ENCODE data around the gene FRAS1. TPM values are rescaled to one million over a fixed set of nuclear protein-coding genes. Genes with fewer than 3 reads are reported as not detected.

Gene FRAS1
- total and polyA plus RNA-seq, 9 of the 15 experiments (the other 6 are each of a cell fraction or from before 2014, with no cell fraction given), result under 0.01 to 0.11 (median 0.04) TPM; not detected in 2

GRCh38 chr4:78033861-78034260, 23.3 kb upstream of the FRAS1 start (continued):
- TF ChIP-seq UBTF (IDR thresholded peaks at IDR 0.05; ENCODE audit: borderline replicate concordance in 1 of 2, low read depth in 2 of 2, low read length in 2 of 2), result no peak
- TF ChIP-seq ZNF766 (CRISPR knock-in tag; conservative IDR thresholded peaks at IDR 0.05), result no peak
- no peak for TF ChIP-seq NFIX (CRISPR knock-in tag; IDR thresholded peaks at IDR 0.05; ENCODE audit: low read depth)
- no peak for TF ChIP-seq ZFP1 (CRISPR knock-in tag; IDR thresholded peaks at IDR 0.05)
- no peak for TF ChIP-seq USF1 (CRISPR knock-in tag; IDR thresholded peaks at IDR 0.05)
- TF ChIP-seq ARHGAP35 (IDR thresholded peaks at IDR 0.05; ENCODE audit: partially characterized antibody), result no peak
- no peak for TF ChIP-seq SRSF9 (IDR thresholded peaks at IDR 0.05; ENCODE audit: borderline replicate concordance, low read depth, low read length)

GRCh38 chr4:78038704-78039103, 18.4 kb upstream of the FRAS1 start:
- H2AFZ ChIP-seq (ENCODE audit: low read depth, low read length), result no peak overlapping the region
- no peaks in the 10 kb centered on the region for H3K9me3 ChIP-seq (replicated peaks; ENCODE audit: control insufficient read depth, insufficient read depth, low read depth, low read length)
- H4K20me1 ChIP-seq (replicated peaks; ENCODE audit: control insufficient read depth, insufficient read depth, low read length), result no peaks in the 10 kb centered on the region
- no peak overlapping the region for H3K4me2 ChIP-seq (ENCODE audit: insufficient read depth, low read length)
- H3K36me3 ChIP-seq (ENCODE audit: control insufficient read depth, insufficient read depth, low read length), result no peaks in the 10 kb centered on the region
- ATAC-seq (no peak), FAIRE-seq (no peak), DNase-seq (ENCODE audit: extremely low read depth in 1 of 4, low spot score in 3 of 4) (no peak)
- ChIA-PET POLR2A (no interaction called here), CTCF (ENCODE audit: low intra/inter-chr PET ratio) (no interaction called here)
- H3K9ac ChIP-seq (ENCODE audit: insufficient read depth in 1 of 2, low read depth in 2 of 2, low read length in 2 of 2), result no peak overlapping the region
- WGBS (ENCODE audit: insufficient coverage, low coverage, missing lambda C conversion rate), result 0% methylated on average over 5 of the region's 5 CpGs
- H3K9me1 ChIP-seq (ENCODE audit: control insufficient read depth, insufficient read depth, low read length), result no peaks in the 10 kb centered on the region
- H3K27ac ChIP-seq (ENCODE audit: extremely low read depth, low read depth, low read length), result no peak overlapping the region
- no peak overlapping the region for H3K4me3 ChIP-seq
- H3K79me2 ChIP-seq (ENCODE audit: control insufficient read depth, insufficient read depth, low read length), result no peaks in the 10 kb centered on the region
- intact Hi-C loops (cut with micrococcal nuclease) (no loop called here), in situ Hi-C loops (cut with MboI) (no loop called here)
- no peaks in the 10 kb centered on the region for H3K27me3 ChIP-seq (ENCODE audit: control insufficient read depth in 2 of 2, insufficient read depth in 2 of 2, low read length in 2 of 2)
- BruUV-seq (replicated peaks), result no TSS peak
- no peaks in the 10 kb centered on the region for H3K4me1 ChIP-seq (replicated peaks in 1 of 2; ENCODE audit: control insufficient read depth in 2 of 2, insufficient read depth in 2 of 2, low read length in 2 of 2)
- TF ChIP-seq TEAD2 (tag; IDR thresholded peaks at IDR 0.05) (no peak), NONO (IDR thresholded peaks at IDR 0.05; ENCODE audit: low read depth in 2 of 2, low read length in 1 of 2) (no peak), C11orf30 (IDR thresholded peaks at IDR 0.05; ENCODE audit: low read depth) (no peak), FOXA1 (IDR thresholded peaks at IDR 0.05; ENCODE audit: borderline replicate concordance) (no peak), TAF15 (IDR thresholded peaks at IDR 0.05; ENCODE audit: low read depth, low read length) (no peak), NR2F6 (CRISPR knock-in tag; IDR thresholded peaks at IDR 0.05) (no peak)
